AG08396 (cell line): ENCODE measurements around the gene LRRC17.
A peak's percentile ranks its signal among the peaks of the same experiment; 100 is the strongest.
"Not testable (repeated sequence)": the region's sequence is repeated elsewhere in the genome, so short reads cannot be mapped to it uniquely, and the experiment has no call there.

Experiments
- DNase-seq: peaks from one replicate; pipeline ENCODE4 v3.0.0; 2012; ENCODE audit warnings: low spot score, mixed read lengths

LRRC17 gene

DNA sequence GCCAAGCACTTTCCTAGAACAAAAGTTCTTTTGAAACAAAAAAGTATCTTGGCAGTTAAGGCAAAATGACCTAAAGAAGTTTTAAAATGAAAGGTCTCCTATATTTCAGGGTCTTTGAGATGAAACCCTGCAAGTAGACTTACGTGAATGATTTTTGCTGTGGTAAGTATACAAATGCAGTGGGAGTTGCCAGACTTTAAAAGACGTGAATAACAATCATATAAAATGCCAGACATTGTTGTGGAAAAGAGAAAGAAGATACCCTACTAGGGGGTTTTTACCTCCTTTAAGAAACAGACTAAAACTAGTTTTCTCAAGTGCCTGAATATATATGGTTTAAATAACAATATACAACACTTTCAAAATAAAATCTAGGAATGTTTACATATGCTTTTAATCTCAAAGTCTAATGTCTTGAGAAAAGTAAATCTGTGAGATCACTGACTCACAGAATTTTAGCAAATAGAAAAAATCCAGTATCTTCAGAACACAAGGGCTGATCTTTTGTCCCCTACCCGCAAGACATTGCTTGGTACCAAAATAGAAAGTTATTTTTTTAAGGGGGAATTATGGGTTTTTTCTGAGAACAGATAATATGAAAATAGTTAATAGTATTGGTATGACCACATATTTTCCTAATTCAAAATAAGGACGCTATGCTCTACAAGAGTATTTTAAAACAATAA, 29.5 kb downstream of the LRRC17 start:
- no peak for DNase-seq

DNA sequence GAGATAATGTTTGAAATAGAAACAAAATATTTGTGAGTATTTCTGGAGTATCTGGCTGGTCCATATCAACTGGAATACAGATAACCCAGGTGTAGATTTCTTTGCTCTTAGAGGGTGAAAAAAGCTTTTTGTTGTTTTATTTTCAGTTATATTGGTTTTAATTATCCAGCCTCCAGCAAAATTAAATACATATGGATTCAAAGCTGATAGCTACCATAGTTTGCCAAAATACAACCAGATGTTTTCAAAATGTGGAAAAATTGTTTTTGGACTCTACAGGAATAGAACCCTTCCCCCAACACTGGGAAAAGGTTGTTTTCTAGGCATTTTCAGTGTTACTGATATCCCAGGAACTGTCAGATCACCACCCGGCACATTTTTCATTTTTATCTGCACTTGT, 30.1 kb downstream of the LRRC17 start:
- DNase-seq: no peak

DNA sequence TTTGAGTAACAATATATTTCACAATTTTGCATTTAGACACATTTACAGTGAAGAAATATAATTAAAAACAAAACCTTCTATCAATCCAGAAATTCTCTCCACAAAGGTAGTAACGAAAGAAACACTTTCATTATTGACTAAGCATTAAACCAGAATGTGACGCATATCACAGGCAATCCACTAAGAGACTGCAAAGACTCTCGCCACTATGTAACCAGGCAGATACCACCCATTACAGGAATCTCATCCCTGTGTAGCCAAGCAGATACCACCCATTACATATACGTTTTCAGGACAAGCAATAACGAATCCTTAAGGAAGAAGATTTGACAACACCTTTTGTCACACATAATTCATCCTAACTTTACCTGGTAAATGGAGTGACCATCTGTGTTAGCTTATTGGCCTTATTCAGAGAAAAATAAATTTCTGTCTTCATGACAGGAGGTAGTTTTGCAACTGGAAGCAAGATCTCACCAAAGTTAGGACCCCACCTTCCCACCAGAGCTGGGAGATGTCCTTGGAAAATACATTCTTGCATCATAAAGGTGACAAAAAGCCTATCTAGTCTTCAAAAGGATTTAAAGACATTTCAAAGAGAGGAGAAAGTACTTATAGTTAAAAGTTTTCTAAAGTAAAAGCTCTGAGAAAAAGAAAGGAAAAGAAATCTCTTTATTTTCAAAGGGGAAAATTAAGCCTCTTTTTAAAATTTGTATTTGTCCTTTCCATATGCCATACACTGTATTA, 30.8 kb downstream of the LRRC17 start:
- no peak for DNase-seq

DNA sequence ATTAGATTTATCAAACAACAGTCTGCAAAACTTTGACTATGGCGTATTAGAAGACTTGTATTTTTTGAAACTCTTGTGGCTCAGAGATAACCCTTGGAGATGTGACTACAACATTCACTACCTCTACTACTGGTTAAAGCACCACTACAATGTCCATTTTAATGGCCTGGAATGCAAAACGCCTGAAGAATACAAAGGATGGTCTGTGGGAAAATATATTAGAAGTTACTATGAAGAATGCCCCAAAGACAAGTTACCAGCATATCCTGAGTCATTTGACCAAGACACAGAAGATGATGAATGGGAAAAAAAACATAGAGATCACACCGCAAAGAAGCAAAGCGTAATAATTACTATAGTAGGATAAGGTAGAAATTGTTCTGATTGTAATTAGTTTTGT, 31.4 kb downstream of the LRRC17 start:
- no peak for DNase-seq

DNA sequence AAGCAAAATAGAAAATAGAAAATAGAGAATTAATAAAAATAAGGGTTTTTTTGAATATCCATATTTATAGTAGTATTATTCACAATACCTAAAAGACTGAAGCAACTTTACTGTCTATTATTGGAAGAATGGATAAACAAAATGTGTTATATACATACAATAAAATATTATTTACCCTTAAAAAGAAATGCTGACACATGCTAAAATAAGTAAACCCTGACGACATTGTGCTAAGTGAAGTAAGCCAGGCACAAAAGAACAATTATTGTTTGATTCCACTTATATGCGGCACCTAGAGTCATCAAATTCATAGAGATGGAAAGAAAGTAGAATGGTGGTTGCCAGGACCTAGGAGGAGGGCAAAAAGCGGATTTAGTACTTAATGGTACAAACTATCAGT, 39.0 kb downstream of the LRRC17 start:
- no peak for DNase-seq

DNA sequence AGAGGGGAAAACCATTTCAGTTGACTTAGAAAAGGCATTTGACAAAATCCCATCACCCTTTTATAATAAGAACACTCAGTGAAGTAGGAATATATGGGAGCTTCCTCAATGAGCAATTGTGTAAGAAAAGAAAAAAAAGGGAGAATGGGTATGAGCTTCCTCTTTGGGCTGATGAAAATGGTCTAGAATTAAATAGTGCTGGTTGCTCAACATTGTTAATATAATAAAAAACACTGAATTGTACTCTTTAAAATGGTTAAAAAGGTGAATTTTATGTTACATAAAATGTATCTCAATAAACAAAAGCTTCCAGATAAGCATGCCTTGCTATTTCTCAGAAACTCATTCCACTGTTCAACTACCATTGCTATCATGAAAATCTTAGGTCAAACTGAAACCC, 40.6 kb downstream of the LRRC17 start:
- DNase-seq: no peak

DNA sequence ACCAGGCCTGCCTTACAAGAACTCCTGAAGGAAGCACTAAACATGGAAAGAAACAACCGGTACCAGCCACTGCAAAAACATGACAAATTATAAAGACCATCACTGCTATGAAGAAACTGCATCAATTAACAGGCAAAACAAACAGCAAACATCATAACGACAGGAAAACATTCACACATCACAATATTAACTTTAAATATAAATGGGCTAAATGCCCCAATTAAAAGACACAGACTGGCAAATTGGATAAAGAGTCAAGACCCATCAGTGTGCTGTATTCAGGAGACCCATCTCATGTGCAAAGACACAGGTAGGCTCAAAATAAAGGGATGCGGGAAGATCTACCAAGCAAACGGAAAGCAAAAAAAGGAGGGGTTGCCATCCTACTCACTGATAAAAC, 41.6 kb downstream of the LRRC17 start:
- not testable (repeated sequence) for DNase-seq

DNA sequence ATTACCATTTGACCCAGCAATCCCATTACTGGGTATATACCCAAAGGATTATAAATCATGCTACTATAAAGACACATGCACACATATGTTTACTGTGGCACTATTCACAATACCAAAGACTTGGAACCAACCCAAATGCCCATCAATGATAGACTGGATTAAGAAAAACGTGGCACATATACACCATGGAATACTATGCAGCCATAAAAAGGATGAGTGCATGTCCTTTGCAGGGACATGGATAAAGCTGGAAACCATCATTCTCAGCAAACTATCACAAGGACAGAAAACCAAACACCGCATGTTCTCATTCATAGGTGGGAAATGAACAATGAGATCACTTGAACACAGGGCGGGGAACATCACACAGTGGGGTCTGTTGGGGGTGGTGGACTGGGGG, 45.2 kb downstream of the LRRC17 start:
- not testable (repeated sequence) for DNase-seq

DNA sequence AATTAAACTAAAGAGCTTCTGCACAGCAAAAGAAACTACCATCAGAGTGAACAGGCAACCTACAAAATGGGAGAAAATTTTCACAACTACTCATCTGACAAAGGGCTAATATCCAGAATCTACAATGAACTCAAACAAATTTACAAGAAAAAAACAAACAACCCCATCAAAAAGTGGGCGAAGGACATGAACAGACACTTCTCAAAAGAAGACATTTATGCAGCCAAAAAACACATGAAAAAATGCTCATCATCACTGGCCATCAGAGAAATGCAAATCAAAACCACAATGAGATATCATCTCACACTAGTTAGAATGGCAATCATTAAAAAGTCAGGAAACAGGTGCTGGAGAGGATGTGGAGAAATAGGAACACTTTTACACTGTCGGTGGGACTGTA, 49.2 kb downstream of the LRRC17 start:
- DNase-seq: not testable (repeated sequence)

DNA sequence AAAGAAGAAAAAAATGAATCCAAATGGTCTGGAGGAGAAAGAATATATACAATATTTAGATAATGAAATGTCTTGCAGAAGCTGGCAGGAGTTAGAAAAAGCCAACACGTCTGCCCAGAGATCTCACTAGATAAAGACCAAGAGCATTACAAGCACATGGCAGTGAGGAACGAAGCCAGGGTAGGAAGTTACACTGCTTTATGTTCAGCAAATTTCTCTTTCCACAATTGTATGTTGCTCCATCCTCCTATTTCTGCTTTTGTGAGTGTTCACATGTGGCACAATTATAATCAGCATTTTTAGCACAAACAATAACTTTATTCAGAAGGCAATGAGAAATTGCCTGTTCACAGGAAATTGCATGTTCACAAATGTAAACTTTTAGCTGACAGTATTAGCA, 53.7 kb downstream of the LRRC17 start:
- DNase-seq: no peak

DNA sequence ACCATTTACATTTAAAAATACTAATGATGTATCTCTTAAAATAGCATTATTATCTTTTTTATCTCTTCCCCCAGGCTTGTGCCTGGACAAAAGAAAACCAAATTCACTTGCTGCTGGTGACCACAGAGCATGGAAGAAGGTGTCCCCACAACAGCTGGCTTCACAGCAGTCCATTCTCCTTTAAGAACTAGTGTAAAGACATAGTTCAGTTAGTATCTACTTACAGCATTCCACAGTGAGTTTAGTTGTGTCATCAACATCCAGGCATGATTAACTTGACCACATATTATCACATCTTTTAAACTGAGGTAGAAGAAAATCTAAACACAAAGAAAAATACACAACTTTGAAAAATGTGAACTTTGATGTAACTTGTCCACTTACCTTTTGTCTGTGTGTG, 55.0 kb downstream of the LRRC17 start:
- peak; percentile 39 for DNase-seq

DNA sequence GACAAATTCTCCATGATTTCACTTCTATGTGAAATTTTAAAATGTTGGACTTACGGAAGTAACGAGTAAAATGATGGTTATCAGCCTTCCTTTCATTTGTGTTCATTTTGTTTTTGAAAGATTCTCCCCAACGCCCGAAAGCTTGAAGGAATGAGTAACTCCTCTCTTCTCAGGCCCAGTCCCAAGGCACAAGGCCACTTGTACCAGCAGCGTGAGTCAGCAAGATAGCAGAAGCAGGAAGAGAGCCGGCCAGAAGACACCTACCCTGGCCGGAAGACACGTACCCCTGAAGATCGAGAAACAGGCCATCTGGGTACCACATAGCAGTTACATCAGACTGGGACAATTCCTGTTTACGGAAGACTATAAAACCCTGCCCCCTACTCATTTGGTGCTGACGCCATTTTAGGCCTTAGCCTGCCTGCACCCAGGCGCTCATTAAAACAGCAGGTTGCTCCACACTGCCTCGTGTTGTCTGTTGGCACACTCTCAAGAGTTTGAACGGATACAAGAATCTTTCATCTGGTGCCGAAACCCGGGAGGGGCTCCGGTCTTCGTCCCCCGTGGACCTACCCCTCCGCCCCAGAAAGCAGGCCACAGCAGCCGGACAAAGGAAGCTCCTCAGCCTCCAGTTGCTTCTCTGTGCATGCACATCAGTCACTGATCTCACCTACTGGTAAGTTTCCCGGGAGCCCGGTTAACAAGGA, 60.4 kb downstream of the LRRC17 start:
- no peak for DNase-seq

DNA sequence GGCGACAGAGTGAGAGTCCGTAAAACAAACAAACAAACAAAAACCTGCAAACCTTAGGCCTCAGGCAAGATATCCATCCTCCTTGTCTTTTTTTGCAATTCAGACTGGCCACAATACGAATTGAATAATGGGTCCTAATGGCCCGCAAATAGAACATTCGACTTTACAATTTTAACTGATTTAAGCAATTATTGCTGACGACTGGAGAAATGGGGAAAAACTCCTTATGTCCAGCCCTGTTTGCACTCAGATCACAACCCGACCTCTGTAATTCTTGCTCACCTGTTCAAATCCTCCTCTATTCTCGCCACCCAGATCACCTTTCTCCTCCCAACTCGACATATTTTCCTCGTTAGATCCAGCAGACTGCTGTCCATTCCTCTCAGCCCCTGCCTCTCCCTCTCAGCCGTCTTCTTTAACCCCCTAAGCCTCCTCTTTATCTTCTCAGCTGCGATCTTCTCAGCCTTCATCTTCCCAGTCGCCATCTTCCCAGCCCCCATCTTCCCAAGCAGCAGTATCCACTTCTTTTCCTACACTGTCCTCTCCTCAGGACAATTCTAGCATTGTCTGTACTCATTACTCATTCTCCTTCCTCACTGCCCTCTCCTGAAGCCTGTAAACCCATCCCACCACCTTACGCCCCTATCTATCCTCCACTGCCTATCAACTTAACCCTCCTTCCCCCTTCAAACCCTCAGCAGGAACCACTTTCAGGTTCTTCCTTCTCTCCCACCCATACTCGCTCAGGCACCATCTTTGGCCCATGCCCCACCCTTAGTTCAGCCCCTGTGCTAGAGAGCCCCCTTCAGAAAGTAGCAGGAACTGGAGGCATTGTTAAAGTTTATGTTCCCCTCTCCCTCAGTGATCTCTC, 61.8 kb downstream of the LRRC17 start:
- DNase-seq: no peak

DNA sequence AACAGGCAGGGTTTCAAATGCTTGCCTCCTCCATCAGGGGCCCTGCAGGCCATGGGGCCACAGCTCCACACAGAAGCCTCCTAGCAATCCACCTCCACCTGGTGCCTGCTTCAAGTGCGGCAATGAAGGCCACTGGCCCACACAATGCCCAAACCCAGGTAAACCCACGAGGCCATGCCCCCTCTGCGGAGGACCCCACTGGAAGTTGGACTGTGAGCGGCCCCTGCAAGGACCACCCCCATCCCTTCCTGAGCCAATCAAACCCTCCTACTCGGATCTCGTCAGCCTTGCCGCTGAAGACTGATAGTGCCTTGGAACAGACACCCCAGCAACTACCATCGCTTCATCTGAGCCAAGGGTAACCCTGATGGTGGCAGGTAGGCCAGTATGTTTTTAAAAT, 63.1 kb downstream of the LRRC17 start:
- DNase-seq: no peak

DNA sequence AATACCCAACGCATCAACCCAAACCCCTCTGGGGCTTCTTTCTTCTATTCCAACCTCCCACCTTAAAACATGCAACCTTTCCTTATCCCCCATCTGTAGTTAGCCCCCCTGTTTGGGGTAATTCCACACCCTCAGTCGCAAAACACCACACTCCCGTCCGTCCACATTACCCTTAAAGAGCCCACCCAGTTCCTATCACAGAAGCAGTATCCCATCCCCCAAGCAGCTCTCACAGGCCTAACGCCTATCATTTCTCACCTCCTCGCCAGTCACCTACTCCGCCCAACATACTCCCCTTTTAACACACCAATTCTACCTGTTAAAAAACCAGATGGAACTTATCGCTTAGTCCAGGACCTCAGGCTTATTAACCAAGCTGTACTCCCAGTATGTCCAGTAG, 63.7 kb downstream of the LRRC17 start:
- DNase-seq: no peak

DNA sequence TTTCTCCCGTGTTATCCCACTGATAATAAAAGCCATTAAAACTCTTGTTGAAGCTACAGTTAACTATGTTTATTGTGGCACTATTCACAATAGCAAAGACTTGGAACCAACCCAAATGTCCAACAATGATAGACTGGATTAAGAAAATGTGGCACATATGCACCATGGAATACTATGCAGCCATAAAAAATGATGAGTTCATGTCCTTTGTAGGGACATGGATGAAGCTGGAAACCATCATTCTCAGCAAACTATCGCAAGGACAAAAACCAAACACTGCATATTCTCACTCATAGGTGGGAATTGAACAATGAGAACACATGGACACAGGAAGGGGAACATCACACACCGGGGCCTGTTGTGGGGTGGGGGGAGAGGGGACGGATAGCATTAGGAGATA, 64.8 kb downstream of the LRRC17 start:
- DNase-seq: not testable (repeated sequence)

DNA sequence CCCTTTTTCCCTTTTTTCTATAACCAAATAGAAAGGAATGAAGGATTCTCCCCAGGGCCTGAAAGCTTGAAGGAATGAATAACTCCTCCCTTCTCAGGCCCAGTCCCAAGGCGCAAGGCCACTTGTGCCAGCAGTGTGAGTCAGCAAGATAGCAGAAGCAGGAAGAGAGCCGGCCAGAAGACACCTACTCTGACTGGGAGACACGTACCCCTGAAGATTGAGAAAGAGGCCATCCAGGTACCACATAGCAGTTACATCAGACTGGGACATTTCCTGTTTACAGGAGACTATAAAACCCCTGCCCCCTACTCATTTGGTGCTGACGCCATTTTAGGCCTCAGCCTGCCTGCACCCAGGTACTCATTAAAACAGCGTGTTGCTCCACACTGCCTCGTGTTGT, 65.5 kb downstream of the LRRC17 start:
- no peak for DNase-seq

DNA sequence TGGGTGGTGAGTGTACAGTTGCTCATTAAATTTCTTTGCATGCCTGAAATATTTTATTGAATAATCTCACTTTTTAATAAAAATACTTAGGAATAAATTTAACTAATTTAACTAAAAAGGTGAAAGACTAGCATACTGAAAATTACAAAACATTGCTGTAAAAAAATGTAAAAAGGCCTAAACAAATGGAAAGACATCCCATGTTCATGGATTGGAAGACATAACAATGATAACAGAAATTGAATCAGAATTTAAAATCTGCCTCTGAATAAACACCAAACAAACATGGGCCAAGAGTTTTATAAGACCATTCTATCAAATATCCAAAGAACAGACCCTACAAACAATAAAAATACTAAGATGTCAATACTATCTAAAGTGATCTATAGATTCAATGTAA, 66.9 kb downstream of the LRRC17 start:
- no peak for DNase-seq

DNA sequence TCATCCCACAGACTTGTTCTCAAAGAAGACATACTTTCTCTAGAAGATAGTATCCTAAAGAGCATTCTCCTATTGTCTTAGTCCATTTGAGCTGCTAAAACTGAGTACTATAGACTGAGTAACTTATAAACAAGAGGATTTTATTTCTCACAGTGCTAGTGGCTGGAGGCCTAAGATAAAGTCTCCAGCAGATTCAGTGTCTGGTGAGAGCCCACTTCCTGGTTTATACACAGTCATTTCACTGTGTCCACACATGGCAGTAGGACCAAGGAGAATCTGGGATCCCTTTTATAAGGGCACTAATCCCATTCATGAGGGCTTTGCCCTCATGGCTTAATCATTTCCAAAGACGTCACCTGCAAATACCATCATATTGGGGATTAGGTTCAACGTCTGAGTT, 68.7 kb downstream of the LRRC17 start:
- DNase-seq: no peak

DNA sequence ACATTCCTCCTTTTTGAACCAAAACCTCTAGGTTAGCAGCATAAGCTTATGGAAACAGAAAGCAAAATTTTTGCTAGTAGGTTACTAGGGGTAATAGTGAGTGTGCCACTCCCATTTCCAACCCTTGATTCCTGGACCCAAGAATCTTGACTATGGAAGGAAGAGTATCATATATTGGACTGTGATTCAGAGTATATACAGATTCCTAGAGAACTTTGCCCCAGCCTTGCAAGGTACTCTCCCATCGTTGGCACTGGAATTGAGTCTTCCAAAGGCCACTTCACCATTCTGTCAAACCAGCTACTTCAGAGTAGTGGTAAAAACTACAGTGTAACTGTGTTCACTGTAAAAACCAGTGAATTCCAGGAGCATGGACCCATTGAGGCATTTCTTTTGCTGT, 69.4 kb downstream of the LRRC17 start:
- no peak for DNase-seq

DNA sequence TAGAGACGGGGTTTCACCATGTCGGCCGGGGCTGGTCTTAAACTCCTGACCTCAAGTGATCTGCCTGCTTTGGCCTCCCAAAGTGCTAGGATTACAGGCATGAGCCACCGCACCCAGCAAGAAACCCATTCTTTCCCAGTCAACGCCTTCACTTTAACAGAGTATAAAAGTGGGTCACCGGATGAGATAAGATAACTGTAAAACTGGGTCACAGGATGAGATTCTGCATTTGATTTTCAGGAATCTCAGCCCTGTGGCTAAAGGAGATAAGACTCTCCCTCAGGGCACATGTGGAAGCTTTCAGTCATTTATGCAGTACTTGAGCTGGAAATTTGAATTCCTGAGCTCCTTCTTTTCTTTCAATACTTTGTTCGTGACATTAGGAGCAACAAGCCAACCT, 70.8 kb downstream of the LRRC17 start:
- DNase-seq: no peak

DNA sequence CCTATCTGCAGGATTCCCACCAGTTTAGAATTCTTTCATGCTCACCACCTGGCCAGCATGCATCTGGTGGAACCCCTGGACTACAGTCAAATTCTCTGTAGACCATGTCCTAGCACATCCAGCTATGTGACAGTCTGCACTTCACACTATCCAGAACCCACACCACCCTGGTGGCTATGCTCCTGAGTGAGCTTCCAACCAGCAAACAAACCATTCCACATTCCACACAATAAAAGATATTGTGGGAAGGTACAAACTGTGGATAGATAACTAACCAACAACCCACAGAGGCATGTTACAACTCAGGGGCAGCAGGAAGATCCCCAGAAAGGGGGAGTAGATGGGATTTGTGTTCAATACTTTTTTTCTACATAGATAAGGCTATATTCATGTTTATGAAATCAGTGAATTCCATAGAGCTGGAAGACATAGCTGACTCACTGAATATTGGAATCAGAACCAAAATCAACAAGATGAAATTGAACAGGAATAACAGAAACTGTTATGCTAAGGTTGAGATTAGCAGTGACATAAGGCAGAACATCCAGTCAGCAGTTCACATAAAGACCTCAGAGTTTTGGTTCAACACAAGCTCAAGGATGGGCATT, 72.5 kb downstream of the LRRC17 start:
- no peak for DNase-seq
